ENCODE data around the gene NUDT16L1.

The NUDT16L1 gene

GRCh38 chr16:4663777-4664465 is 29.4 kb upstream of the NUDT16L1 start:
- no peak for DNase-seq (ENCODE audit: low read depth in 3 of 3)

GRCh38 chr16:4664538-4665418 is 28.6 kb upstream of the NUDT16L1 start:
- peak in 1 of 3 experiments; percentile 48 for DNase-seq (ENCODE audit: low read depth in 3 of 3)

- no peak for DNase-seq (ENCODE audit: low read depth in 3 of 3)
These were observed 26.7 kb upstream of the NUDT16L1 start for GRCh38 chr16:4666537-4667202.

GRCh38 chr16:4667203-4667963 is 26.0 kb upstream of the NUDT16L1 start:
- DNase-seq (ENCODE audit: low read depth in 3 of 3), result no peak

- DNase-seq (ENCODE audit: low read depth in 3 of 3), result no peak
These were observed 24.9 kb upstream of the NUDT16L1 start for GRCh38 chr16:4668313-4668960.

GRCh38 chr16:4673387-4674046 is 19.8 kb upstream of the NUDT16L1 start:
- DNase-seq (ENCODE audit: low read depth in 3 of 3), result no peak

GRCh38 chr16:4674926-4675530 is 18.3 kb upstream of the NUDT16L1 start:
- no peak for DNase-seq (ENCODE audit: low read depth in 3 of 3)

GRCh38 chr16:4675864-4676786 is 17.2 kb upstream of the NUDT16L1 start:
- DNase-seq (ENCODE audit: low read depth in 3 of 3), result peak in 2 of 3 experiments; percentile 30 to 66

- no peak for DNase-seq (ENCODE audit: low read depth in 3 of 3)
These were observed 16.5 kb upstream of the NUDT16L1 start for GRCh38 chr16:4676831-4677230.

- no peak for DNase-seq (ENCODE audit: low read depth in 3 of 3)
These were observed 16.0 kb upstream of the NUDT16L1 start for GRCh38 chr16:4677390-4677789.

GRCh38 chr16:4677994-4678393 is 15.4 kb upstream of the NUDT16L1 start:
- no peak for DNase-seq (ENCODE audit: low read depth in 3 of 3)

- no peak for DNase-seq (ENCODE audit: low read depth in 3 of 3)
These were observed 14.8 kb upstream of the NUDT16L1 start for GRCh38 chr16:4678596-4678995.

- DNase-seq (ENCODE audit: low read depth in 3 of 3), result no peak
These were observed 14.1 kb upstream of the NUDT16L1 start for GRCh38 chr16:4679156-4679849.

- no peak for DNase-seq (ENCODE audit: low read depth in 3 of 3)
These were observed 13.3 kb upstream of the NUDT16L1 start for GRCh38 chr16:4679850-4680636.

GRCh38 chr16:4680673-4681470 is 12.5 kb upstream of the NUDT16L1 start:
- no peak for DNase-seq (ENCODE audit: low read depth in 3 of 3)

- no peak for DNase-seq (ENCODE audit: low read depth in 3 of 3)
These were observed 11.8 kb upstream of the NUDT16L1 start for GRCh38 chr16:4681471-4682083.

All from stimulated activated CD4-positive, alpha-beta T cell treated with anti-CD3 and anti-CD28 coated beads, TNF-alpha, amount 100 ng/mL, for 24 hours (primary cell).